Measurements from ENCODE around the gene PTGFRN.

PTGFRN gene

DNA sequence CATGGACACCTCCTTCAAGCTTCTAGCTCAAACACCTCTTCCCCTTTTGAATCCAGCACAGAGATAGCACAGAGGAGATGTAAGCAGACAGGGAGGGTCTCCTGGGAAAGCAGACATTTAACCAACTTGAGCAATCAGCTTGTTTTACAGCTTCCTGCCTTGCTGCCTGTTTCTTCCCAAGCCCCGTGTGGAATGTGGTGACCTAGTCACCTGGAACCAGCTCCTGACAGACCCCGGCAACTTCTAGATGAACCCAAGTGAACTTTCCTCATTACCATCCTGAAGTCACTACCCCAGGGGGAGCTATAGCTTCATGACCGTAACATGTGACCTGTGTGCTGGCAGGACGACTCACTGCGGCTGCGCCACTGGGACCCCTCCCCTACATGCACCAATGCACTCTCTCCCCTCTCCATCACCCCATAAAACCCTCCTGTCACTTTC, 126.3 kb downstream of the PTGFRN start:
- no peaks in the 10 kb centered on the region for H3K9me3 ChIP-seq (ENCODE audit: control insufficient read depth, insufficient read depth, low read length)
- H3K27me3 ChIP-seq (ENCODE audit: control insufficient read depth, insufficient read depth, low read length): no peaks in the 10 kb centered on the region
- peaks cover 6% of the 10 kb centered on the region; the same call in 1 of the 2 replicates for H3K4me1 ChIP-seq (ENCODE audit: control insufficient read depth, insufficient read depth, low read length)
- no peak overlapping the region for H3K9ac ChIP-seq (ENCODE audit: low read depth, low read length)
- no peaks in the 10 kb centered on the region for H3K36me3 ChIP-seq (ENCODE audit: control insufficient read depth, insufficient read depth, low read length)
- no peak overlapping the region for H3K27ac ChIP-seq (ENCODE audit: low read depth, low read length)
- H3K4me3 ChIP-seq (ENCODE audit: low read depth, low read length): no peak overlapping the region

DNA sequence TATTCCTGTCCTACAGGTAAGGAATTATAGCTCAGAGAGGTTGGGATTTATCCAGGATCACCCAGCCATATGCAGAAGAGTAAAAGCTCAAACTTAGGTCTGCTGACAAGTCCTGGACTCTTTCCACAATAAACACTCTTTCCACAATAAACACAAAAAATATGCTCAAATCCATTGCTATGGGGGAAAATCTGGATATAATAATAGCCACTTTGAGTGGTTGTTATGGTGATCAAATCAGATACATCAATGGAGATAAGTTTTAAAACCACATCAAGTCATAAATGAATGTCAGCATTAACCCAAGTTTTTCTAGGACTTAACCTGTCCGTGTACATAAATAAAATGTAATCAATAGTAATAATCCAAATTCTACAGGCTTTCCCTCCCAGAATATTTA, 128.1 kb downstream of the PTGFRN start:
- Histone ChIP-seq H3K27ac (ENCODE audit: low read depth, low read length) (no peak overlapping the region), H3K27me3 (ENCODE audit: control insufficient read depth, insufficient read depth, low read length) (no peaks in the 10 kb centered on the region), H3K36me3 (ENCODE audit: control insufficient read depth, insufficient read depth, low read length) (no peaks in the 10 kb centered on the region), H3K9ac (ENCODE audit: low read depth, low read length) (no peak overlapping the region), H3K9me3 (ENCODE audit: control insufficient read depth, insufficient read depth, low read length) (no peaks in the 10 kb centered on the region), H3K4me3 (ENCODE audit: low read depth, low read length) (no peak overlapping the region), H3K4me1 (ENCODE audit: control insufficient read depth, insufficient read depth, low read length) (peaks cover 6% of the 10 kb centered on the region; the same call in 1 of the 2 replicates)

DNA sequence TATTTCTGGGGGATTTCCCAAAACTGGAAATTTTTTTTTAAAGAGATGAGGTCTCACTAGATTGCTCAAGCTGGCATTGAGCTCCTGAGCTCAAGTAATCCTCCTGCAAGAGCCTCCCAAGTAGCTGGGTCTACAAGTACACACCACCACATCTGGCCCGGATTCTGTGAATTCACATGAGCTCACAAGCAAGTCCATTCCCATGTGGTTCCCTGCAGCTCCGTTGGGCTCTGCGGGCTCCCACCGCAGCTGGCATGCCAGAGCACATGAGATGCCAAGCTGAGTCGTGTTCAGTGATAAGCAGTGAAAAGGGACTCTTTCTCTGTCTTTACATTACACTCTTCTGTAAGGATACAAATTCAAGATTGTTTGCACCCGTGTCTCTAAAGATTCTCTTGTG, 128.5 kb downstream of the PTGFRN start:
- Histone ChIP-seq H3K9ac (ENCODE audit: low read depth, low read length) (no peak overlapping the region), H3K27me3 (ENCODE audit: control insufficient read depth, insufficient read depth, low read length) (no peaks in the 10 kb centered on the region), H3K27ac (ENCODE audit: low read depth, low read length) (no peak overlapping the region), H3K4me1 (ENCODE audit: control insufficient read depth, insufficient read depth, low read length) (peaks cover 6% of the 10 kb centered on the region; the same call in 1 of the 2 replicates), H3K36me3 (ENCODE audit: control insufficient read depth, insufficient read depth, low read length) (no peaks in the 10 kb centered on the region), H3K4me3 (ENCODE audit: low read depth, low read length) (no peak overlapping the region), H3K9me3 (ENCODE audit: control insufficient read depth, insufficient read depth, low read length) (no peaks in the 10 kb centered on the region)
